ENCODE measurements around the gene MID1.

The MID1 gene

GRCh38 chrX:10447564-10448214, 172.7 kb downstream of the MID1 start:
- no peak for DNase-seq (ENCODE audit: low read depth in 2 of 3, low spot score in 2 of 3)

GRCh38 chrX:10444204-10444603, 176.2 kb downstream of the MID1 start:
- no peak for DNase-seq (ENCODE audit: low read depth in 2 of 3, low spot score in 2 of 3)

- DNase-seq (ENCODE audit: low read depth in 2 of 3, low spot score in 2 of 3): no peak
Measured at GRCh38 chrX:10441464-10441863, 178.9 kb downstream of the MID1 start.

GRCh38 chrX:10433296-10433965, 187.0 kb downstream of the MID1 start:
- DNase-seq (ENCODE audit: low read depth in 2 of 3, low spot score in 2 of 3): no peak

GRCh38 chrX:10429908-10430307, 190.5 kb downstream of the MID1 start:
- DNase-seq (ENCODE audit: low read depth in 2 of 3, low spot score in 2 of 3): no peak

- DNase-seq (ENCODE audit: low read depth in 2 of 3, low spot score in 2 of 3): no peak
Measured at GRCh38 chrX:10427249-10427648, 193.1 kb downstream of the MID1 start.

GRCh38 chrX:10423716-10424115, 196.7 kb downstream of the MID1 start:
- no peak for DNase-seq (ENCODE audit: low read depth in 2 of 3, low spot score in 2 of 3)

GRCh38 chrX:10420134-10420533, 200.3 kb downstream of the MID1 start:
- no peak for DNase-seq (ENCODE audit: low read depth in 2 of 3, low spot score in 2 of 3)

GRCh38 chrX:10416424-10416823, 204.0 kb downstream of the MID1 start:
- DNase-seq (ENCODE audit: low read depth in 2 of 3, low spot score in 2 of 3): no peak

GRCh38 chrX:10415306-10416001, 204.9 kb downstream of the MID1 start:
- DNase-seq (ENCODE audit: low read depth in 2 of 3, low spot score in 2 of 3): no peak

- no peak for DNase-seq (ENCODE audit: low read depth in 2 of 3, low spot score in 2 of 3)
Measured at GRCh38 chrX:10414862-10415261, 205.5 kb downstream of the MID1 start.

GRCh38 chrX:10414156-10414824, 206.1 kb downstream of the MID1 start:
- no peak for DNase-seq (ENCODE audit: low read depth in 2 of 3, low spot score in 2 of 3)

- no peak for DNase-seq (ENCODE audit: low read depth in 2 of 3, low spot score in 2 of 3)
Measured at GRCh38 chrX:10404436-10404835, 215.9 kb downstream of the MID1 start.

GRCh38 chrX:10401239-10401638, 219.1 kb downstream of the MID1 start:
- DNase-seq (ENCODE audit: low read depth in 2 of 3, low spot score in 2 of 3): no peak

GRCh38 chrX:10399043-10399741, 221.2 kb downstream of the MID1 start:
- DNase-seq (ENCODE audit: low read depth in 2 of 3, low spot score in 2 of 3): no peak

- DNase-seq (ENCODE audit: low read depth in 2 of 3, low spot score in 2 of 3): no peak
Measured at GRCh38 chrX:10398215-10398614, 222.2 kb downstream of the MID1 start.

- DNase-seq (ENCODE audit: low read depth in 2 of 3, low spot score in 2 of 3): no peak
Measured at GRCh38 chrX:10397349-10397748, 223.0 kb downstream of the MID1 start.

- DNase-seq (ENCODE audit: low read depth in 2 of 3, low spot score in 2 of 3): no peak
Measured at GRCh38 chrX:10395643-10396042, 224.7 kb downstream of the MID1 start.
